Measurements from ENCODE around the gene WDR90. TPM values are rescaled to one million over a fixed set of nuclear protein-coding genes. Genes with fewer than 3 reads are reported as not detected.

WDR90 gene
- total and polyA plus RNA-seq, 2 experiments from 2014 or later = 25.9 to 42.2 TPM

- H3K36me3 Mint-ChIP-seq (ENCODE audit: low read depth) = no peaks in the 10 kb centered on the region; the same call in 2 of the 3 replicates
- no peak overlapping the region for H2AFZ ChIP-seq
- DNase-seq (ENCODE audit: low spot score) (no peak), ATAC-seq (no peak)
- no peak for TF ChIP-seq EZH2 (IDR thresholded peaks at IDR 0.05; ENCODE audit: low read depth, unreplicated experiment)
- TF ChIP-seq ETS1 (IDR thresholded peaks at IDR 0.05) = no peak
- TF ChIP-seq ZNF114 (CRISPR knock-in tag; IDR thresholded peaks at IDR 0.05) = no peak
- no peak for TF ChIP-seq CREB1 (CRISPR knock-in tag; IDR thresholded peaks at IDR 0.05; ENCODE audit: low read depth)
- no peak for TF ChIP-seq JUNB (IDR thresholded peaks at IDR 0.05; ENCODE audit: unreplicated experiment)
- no peak for TF ChIP-seq STAT1 (IDR thresholded peaks at IDR 0.05; ENCODE audit: unreplicated experiment)
- TF ChIP-seq POLR2AphosphoS5 (IDR thresholded peaks at IDR 0.05; ENCODE audit: low read depth) = no peak
- no peak for TF ChIP-seq NANOG (IDR thresholded peaks at IDR 0.05; ENCODE audit: borderline replicate concordance)
- no peak for TF ChIP-seq ZNF331 (CRISPR knock-in tag; IDR thresholded peaks at IDR 0.05; ENCODE audit: low read depth)
- no peak for TF ChIP-seq CTCF (conservative IDR thresholded peaks at IDR 0.05; ENCODE audit: low read depth in 2 of 2)
- TF ChIP-seq EZH2phosphoT487 (IDR thresholded peaks at IDR 0.05; ENCODE audit: unreplicated experiment) = no peak
- TF ChIP-seq REST (IDR thresholded peaks at IDR 0.05; ENCODE audit: unreplicated experiment) = no peak
- TF ChIP-seq ZNF462 (CRISPR knock-in tag; IDR thresholded peaks at IDR 0.05) = no peak
- H3K27me3 ChIP-seq (ENCODE audit: insufficient read depth) = no peaks in the 10 kb centered on the region
- no peaks in the 10 kb centered on the region for H3K9me3 Mint-ChIP-seq
- peak overlapping the region; percentile 77 for H3K27ac Mint-ChIP-seq
- H3F3A ChIP-seq (replicated peaks; ENCODE audit: low read depth) = 0 out of 2 replicates have a peak, but pooled peaks cover 1% of the 10 kb centered on the region
- no peaks in the 10 kb centered on the region for H3K36me3 ChIP-seq (ENCODE audit: insufficient read depth)
- H3K9me2 ChIP-seq (ENCODE audit: insufficient read depth) = no peaks in the 10 kb centered on the region
- peaks cover 16% of the 10 kb centered on the region for H3K27me3 Mint-ChIP-seq (ENCODE audit: insufficient read depth, low read depth, poor library complexity)
- no peak overlapping the region for H3K4me3 Mint-ChIP-seq
- no peak overlapping the region for H3K27ac ChIP-seq (ENCODE audit: low read depth)
- H3K4me2 ChIP-seq = peak overlapping the region; percentile 74; the same call in 1 of the 2 replicates
- H3K4me1 Mint-ChIP-seq = peaks cover 17% of the 10 kb centered on the region
- no peaks in the 10 kb centered on the region for H3K79me2 ChIP-seq (replicated peaks; ENCODE audit: insufficient read depth)
- peaks cover 13% of the 10 kb centered on the region for H3K4me1 ChIP-seq (ENCODE audit: insufficient read depth)
- H4K20me1 ChIP-seq (replicated peaks; ENCODE audit: insufficient read depth) = 0 out of 2 replicates have a peak, but pooled peaks cover 4% of the 10 kb centered on the region
- no peak overlapping the region for H3K4me3 ChIP-seq
Measured at GRCh38 chr16:629185-629832, 19.9 kb upstream of the WDR90 start.
